Stimulated activated CD8-positive, alpha-beta memory T cell treated with anti-CD3 and anti-CD28 coated beads, Interleukin-7, amount 100 ng/mL, for 48 hours (primary cell): ENCODE data around the gene PHF1.

Experiments used
- DNase-seq, 2 donors: peaks; one replicate each; pipeline ENCODE4 v3.0.0-alpha.2; 2020; ENCODE audit warnings: low read depth in 1 of 2; ENCODE audit errors: extremely low read depth in 1 of 2

PHF1 gene

DNA sequence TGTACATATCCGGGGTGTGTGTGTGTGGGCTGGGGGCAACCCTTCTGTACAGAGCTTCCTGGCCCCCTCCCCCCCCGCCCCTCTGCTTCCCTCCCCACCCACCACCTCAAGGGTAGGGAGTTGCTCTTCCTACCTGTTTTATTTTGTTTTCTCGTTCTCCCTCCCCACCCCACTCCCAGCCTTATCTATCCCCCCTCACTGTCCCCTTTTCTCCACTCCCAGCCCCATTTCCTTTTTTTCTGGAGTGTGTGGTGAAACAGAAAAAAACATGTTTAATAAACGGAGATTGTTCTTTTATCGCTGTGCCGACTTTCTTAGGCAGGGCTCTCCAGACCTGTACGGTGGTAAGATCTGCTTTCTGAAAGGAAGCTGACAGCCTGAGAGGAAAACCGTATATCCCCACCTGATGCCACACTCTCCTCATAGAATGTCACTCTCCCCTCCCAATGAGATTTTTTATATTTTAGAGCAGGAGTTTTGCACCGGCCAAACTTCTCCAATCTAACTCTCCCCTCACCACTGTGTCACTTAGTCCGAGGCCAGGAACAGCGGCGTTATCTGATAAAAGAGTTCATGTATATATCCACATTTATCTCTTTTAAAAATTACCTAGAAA is 42.7 kb downstream of the PHF1 start:
- DNase-seq = no peak

DNA sequence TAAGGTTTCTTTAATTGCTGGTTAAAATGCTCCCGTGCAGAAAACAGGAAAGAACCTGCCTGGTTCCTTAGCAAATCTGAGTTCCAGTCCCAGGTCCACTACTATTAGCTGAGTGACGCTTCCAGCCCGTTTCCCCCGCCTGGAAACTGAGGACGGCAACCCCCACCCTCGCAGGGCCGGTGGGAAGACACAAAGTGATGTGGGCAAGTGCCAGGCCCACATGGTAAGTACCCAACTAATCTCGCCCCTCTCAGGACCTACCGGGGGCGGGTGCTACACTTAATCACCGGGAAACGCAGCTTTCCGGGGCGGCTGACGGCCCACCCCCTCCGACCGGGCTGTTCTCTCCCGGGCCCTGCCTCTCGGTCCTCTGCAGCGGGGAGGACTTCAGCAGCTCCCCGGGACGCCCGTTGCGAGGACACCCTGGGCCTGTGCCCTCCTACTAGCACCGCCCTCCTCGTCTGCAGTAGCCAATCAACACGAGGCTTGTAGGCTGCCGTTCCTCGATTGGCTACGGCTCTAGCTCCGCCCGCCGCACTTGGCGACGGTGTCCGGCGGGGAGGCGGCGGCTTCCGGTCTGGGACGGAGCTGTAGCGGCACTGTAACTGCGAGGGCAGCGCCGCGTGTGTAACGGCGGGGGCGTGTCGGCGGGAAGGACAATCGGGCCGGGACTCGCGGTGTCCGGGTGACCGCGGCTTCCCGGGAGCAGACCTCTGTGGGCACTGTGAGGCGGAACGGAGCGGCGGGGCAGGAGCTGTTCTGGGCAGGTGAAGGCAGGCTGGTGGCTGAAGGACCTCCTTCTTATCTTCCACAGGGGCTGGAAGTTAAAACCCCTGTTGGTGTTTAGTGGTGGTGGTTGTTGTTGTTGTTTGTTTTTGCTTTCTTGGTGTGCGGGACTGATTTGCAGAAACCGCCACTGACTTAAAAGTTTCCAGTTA is 43.5 kb downstream of the PHF1 start, which contains the start of gene ZBTB9:
Gene ZBTB9 (plus strand): TSS at position 568 of the 938 bp plus-strand sequence. CDS start 525 bp downstream, outside the sequence.
- peak; percentile 89 to 96 for DNase-seq

DNA sequence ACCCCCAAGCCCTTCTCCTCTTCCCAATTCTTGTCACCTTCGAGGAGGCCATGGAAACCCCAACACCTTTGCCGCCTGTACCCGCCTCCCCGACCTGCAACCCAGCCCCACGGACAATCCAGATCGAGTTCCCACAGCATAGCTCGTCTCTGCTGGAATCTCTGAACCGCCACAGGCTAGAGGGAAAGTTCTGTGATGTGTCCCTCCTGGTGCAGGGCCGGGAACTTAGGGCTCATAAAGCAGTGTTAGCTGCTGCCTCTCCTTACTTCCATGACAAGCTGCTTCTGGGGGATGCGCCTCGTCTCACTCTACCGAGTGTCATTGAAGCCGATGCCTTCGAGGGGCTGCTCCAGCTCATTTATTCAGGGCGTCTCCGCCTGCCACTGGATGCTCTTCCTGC is 44.2 kb downstream of the PHF1 start:
- DNase-seq = no peak

DNA sequence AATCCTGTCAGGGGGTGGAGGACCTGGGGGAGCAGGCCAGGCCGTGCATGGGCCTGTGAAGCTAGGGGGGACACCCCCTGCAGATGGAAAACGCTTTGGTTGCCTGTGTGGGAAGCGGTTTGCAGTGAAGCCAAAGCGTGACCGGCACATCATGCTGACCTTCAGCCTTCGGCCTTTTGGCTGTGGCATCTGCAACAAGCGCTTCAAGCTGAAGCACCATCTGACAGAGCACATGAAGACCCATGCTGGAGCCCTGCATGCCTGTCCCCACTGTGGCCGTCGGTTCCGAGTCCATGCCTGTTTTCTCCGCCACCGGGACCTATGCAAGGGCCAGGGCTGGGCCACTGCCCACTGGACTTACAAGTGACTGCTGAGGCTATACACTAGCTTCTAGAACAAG is 45.3 kb downstream of the PHF1 start:
- no peak for DNase-seq

DNA sequence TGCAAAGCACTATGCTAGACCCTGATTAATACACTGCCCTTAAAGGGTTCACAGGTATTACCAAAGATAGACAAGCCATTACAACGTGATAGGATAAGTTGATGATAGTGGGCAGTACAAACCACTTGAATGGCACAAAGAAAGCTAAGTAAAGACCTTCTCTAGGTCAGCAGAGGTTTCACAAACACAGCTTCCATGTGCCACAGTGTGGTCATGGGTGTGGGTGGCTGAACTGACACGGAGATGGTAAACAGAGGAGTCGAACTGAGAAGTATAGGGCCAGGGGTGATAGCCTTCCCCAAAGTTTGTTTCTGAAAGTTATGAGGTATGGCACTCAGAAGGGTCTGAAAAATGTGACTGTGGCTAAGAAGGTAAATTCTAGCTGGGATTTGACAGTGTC is 47.9 kb downstream of the PHF1 start:
- DNase-seq = no peak

DNA sequence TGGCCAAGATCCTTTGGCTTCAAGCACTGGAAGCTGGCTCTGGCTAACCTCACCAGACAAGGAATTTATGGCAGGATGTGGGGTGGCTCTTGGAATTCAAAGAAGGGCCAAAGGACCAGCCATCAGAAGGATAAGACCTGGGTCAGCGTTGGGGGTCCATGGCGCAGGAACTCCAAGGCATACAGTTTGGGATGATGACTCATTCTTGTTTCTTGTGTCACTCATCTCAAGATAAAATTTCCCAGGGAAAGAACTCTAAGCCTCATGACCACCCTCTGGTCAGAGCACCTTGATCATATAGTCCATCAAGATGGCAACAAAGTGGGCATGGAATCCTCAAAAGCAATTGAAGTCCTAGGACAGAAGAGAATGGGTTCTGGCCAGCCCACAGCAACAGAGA is 48.4 kb downstream of the PHF1 start:
- no peak for DNase-seq
